ENCODE results near the gene CYP19A1. TPM values are rescaled to one million over a fixed set of nuclear protein-coding genes. Genes with fewer than 3 reads are reported as not detected.
A peak's percentile ranks its signal among the peaks of the same experiment; 100 is the strongest.

CYP19A1 gene
- total and polyA plus RNA-seq, 4 donors = 0.03 to 124 (median 0.50) TPM; not detected in 1

DNA sequence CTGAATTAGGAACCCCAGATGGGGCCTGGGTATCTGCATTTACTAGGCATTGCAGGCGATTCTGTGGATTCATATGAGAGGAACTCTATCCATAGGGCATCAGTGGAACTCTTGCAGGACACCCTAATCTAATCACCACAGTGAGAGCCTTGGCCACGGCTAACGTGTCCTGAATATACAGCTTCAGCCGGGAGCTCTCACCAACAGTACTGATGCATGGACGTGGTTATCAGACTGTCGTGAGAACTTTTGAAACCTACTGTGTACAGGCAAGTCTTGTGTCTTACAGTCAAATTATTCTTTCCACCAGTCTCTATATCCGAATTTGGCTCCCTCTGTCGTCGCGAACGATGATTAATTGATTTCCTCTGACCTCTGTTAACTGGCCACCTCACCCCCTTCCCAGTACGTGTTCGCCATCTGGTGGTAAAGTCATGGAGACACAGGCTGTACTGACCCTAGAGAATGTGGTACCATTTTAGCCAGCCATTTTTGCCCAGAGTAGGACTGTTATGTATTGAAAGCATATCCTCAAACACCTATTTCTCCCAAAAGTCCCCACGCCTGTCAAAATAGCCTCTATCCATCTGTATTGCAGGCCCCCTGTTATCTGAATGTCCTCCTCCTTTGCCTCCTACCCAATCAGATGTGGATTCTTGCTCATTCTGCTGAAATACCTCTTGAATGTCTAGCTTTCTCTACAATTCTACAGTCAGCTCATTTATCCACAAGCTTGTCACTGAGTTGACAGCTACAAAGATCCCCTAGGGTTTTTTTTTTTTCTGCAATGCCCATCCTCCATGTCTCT, 42.8 kb upstream of the CYP19A1 start:
- Histone ChIP-seq H3K4me3 (ENCODE audit: low read depth in 1 of 3, low read length in 3 of 3) (no peak overlapping the region), H3K27ac (ENCODE audit: low read depth in 1 of 2, low read length in 2 of 2) (no peak overlapping the region), H3K27me3 (ENCODE audit: control insufficient read depth in 4 of 4, insufficient read depth in 4 of 4, low read length in 3 of 4) (no peaks in the 10 kb centered on the region), H3K4me1 (ENCODE audit: control insufficient read depth in 4 of 4, insufficient read depth in 4 of 4, low read length in 3 of 4) (peaks cover 0 to 6% (median 0%) of the 10 kb centered on the region in 4 donors), H3K9ac (ENCODE audit: low read depth in 1 of 2, low read length in 2 of 2) (no peak overlapping the region), H3K9me3 (ENCODE audit: control insufficient read depth in 4 of 4, low read length in 3 of 4) (no peaks in the 10 kb centered on the region), H3K36me3 (ENCODE audit: control insufficient read depth in 4 of 4, insufficient read depth in 3 of 4, low read depth in 1 of 4, low read length in 3 of 4) (no peaks in the 10 kb centered on the region)
- DNase-seq (ENCODE audit: low spot score) = peak; percentile 41
- peak; percentile 32 for TF ChIP-seq YY1 (IDR thresholded peaks at IDR 0.05)
- no peak for TF ChIP-seq GABPA (IDR thresholded peaks at IDR 0.05 in 1 of 2, conservative IDR thresholded peaks at IDR 0.05 in 1 of 2)
- TF ChIP-seq RAD21 (IDR thresholded peaks at IDR 0.05) = peak; percentile 98 to 99
- peak; percentile 31 to 46 for TF ChIP-seq RXRA (IDR thresholded peaks at IDR 0.05)
- TF ChIP-seq HNF4G (IDR thresholded peaks at IDR 0.05) = no peak
- no peak for TF ChIP-seq FOXA2 (IDR thresholded peaks at IDR 0.05)
- peak; percentile 88 for TF ChIP-seq NR2F2 (IDR thresholded peaks at IDR 0.05)
- TF ChIP-seq, protein P1, sequence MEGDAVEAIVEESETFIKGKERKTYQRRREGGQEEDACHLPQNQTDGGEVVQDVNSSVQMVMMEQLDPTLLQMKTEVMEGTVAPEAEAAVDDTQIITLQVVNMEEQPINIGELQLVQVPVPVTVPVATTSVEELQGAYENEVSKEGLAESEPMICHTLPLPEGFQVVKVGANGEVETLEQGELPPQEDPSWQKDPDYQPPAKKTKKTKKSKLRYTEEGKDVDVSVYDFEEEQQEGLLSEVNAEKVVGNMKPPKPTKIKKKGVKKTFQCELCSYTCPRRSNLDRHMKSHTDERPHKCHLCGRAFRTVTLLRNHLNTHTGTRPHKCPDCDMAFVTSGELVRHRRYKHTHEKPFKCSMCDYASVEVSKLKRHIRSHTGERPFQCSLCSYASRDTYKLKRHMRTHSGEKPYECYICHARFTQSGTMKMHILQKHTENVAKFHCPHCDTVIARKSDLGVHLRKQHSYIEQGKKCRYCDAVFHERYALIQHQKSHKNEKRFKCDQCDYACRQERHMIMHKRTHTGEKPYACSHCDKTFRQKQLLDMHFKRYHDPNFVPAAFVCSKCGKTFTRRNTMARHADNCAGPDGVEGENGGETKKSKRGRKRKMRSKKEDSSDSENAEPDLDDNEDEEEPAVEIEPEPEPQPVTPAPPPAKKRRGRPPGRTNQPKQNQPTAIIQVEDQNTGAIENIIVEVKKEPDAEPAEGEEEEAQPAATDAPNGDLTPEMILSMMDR (IDR thresholded peaks at IDR 0.05; ENCODE audit: low read depth, low read length, missing input control) = peak; percentile 91
- WGBS = 22% methylated on average over 14 of the region's 14 CpGs

DNA sequence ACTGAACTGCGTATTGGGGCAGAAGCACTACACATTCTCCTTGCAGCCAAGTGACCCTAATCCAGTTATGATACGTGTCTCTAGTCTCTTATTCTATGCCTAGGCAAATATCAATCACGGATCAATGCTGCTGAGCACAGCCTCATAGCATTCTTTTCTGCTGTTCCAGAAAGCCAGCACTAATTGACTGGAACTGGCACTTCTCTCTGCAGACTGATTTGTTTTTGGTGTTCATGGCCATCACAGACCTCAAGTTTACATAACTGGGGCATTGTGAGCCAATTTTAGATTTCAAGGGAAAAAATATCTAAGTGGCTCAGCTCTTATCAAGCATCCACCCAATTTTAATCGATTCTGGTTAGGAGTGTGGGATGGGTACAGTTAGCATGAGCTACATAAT, 41.0 kb upstream of the CYP19A1 start:
- no peak overlapping the region for H3K4me3 ChIP-seq (ENCODE audit: low read depth in 1 of 3, low read length in 3 of 3)
- no peaks in the 10 kb centered on the region for H3K9me3 ChIP-seq (ENCODE audit: control insufficient read depth in 4 of 4, low read length in 3 of 4)
- H3K36me3 ChIP-seq (ENCODE audit: control insufficient read depth in 4 of 4, insufficient read depth in 3 of 4, low read depth in 1 of 4, low read length in 3 of 4) = no peaks in the 10 kb centered on the region
- no peak overlapping the region for H3K27ac ChIP-seq (ENCODE audit: low read depth in 1 of 2, low read length in 2 of 2)
- H3K9ac ChIP-seq (ENCODE audit: low read depth in 1 of 2, low read length in 2 of 2) = no peak overlapping the region
- H3K27me3 ChIP-seq (ENCODE audit: control insufficient read depth in 4 of 4, insufficient read depth in 4 of 4, low read length in 3 of 4) = no peaks in the 10 kb centered on the region
- no peak for DNase-seq (ENCODE audit: low spot score)
- 78% methylated on average over 4 of the region's 4 CpGs for WGBS
- peaks cover 0 to 6% (median 0%) of the 10 kb centered on the region in 4 donors for H3K4me1 ChIP-seq (ENCODE audit: control insufficient read depth in 4 of 4, insufficient read depth in 4 of 4, low read length in 3 of 4)
- TF ChIP-seq HNF4A (conservative IDR thresholded peaks at IDR 0.05) = no peak
- TF ChIP-seq, protein P2, sequence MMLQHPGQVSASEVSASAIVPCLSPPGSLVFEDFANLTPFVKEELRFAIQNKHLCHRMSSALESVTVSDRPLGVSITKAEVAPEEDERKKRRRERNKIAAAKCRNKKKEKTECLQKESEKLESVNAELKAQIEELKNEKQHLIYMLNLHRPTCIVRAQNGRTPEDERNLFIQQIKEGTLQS (IDR thresholded peaks at IDR 0.05) = no peak

- H3K9me3 ChIP-seq (ENCODE audit: control insufficient read depth in 4 of 4, low read length in 3 of 4) = no peaks in the 10 kb centered on the region
- H3K27ac ChIP-seq (ENCODE audit: low read depth in 1 of 2, low read length in 2 of 2) = no peak overlapping the region
- no peak overlapping the region for H3K4me3 ChIP-seq (ENCODE audit: low read depth in 1 of 3, low read length in 3 of 3)
- no peaks in the 10 kb centered on the region for H3K27me3 ChIP-seq (ENCODE audit: control insufficient read depth in 4 of 4, insufficient read depth in 4 of 4, low read length in 3 of 4)
- H3K36me3 ChIP-seq (ENCODE audit: control insufficient read depth in 4 of 4, insufficient read depth in 3 of 4, low read depth in 1 of 4, low read length in 3 of 4) = no peaks in the 10 kb centered on the region
- no peak for DNase-seq (ENCODE audit: low spot score)
- TF ChIP-seq EGR1 (IDR thresholded peaks at IDR 0.05; ENCODE audit: low read depth in 2 of 2) (no peak), FOXA2 (IDR thresholded peaks at IDR 0.05) (no peak)
- no peak overlapping the region for H3K9ac ChIP-seq (ENCODE audit: low read depth in 1 of 2, low read length in 2 of 2)
- peaks cover 0 to 6% (median 0%) of the 10 kb centered on the region in 4 donors for H3K4me1 ChIP-seq (ENCODE audit: control insufficient read depth in 4 of 4, insufficient read depth in 4 of 4, low read length in 3 of 4)
- WGBS = 90% methylated on average over 4 of the region's 4 CpGs
Measured at GRCh38 chr15:51378406-51378805, 40.0 kb upstream of the CYP19A1 start.
